Ishikawa (cell line): Measurements from ENCODE around the gene SLC6A13.

Experiments
- CEBPB ChIP-seq: IDR thresholded peaks from 2 replicates; pipeline ENCODE4 v1.6.1; 2012
- TCF12 ChIP-seq: IDR thresholded peaks from 2 replicates; pipeline ENCODE4 v1.6.1; 2012; ENCODE audit warnings: low read depth

DNA sequence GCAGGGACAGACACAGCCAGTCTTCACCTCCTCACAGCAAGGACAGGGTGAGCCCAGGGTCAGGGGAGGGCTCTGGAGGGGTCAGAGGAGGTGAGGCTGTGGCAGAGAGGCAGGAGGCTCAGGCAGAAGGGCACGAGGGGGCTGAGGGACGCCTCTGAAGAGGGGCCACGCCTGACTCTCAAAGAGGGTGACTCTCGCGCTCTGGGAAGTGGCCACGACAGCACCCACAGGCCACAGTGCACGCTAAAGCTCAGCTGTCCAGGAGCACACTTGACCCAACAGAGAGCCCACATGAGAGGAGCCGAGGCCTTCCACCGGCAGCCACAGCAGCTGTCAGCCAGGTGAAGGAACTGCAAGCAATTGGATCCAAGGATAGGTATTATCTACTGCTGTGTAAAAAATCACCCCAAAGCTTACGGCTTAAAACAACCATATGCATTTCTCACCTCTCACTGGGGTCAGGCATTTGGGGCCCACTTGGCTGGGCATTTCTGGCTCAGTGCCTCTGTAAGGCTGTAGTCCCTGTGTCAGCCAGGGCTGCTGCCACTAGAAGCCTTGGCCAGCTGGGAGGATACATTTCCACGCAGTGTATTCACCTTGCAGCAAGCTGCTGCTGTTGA lies 76.5 kb downstream of the SLC6A13 start:
- TF ChIP-seq CEBPB, result no peak
- TF ChIP-seq TCF12, result no peak
